Activated CD8-positive, alpha-beta T cell treated with anti-CD3 and anti-CD28 coated beads for 36 hours (primary cell): ENCODE data around the gene ANKRD33. TPM values are rescaled to one million over a fixed set of nuclear protein-coding genes. Genes with fewer than 3 reads are reported as not detected.

ENCODE experiments used
- ATAC-seq: fragments of 200-7000 bp; cut with Tn5 transposase; one replicate; pipeline ENCODE4 v1.10.0; 2021; ENCODE audit warnings: mild to moderate bottlenecking, moderate library complexity
- CTCF ChIA-PET: fragments of 350-600 bp; sonication (Branson Sonifier 250); formaldehyde crosslinking; loops from one replicate; lab custom pipeline; 2021; ENCODE audit warnings: antibody characterized with exemption; lab: Charles Lee
- POLR2A ChIA-PET: fragments of 350-600 bp; sonication (Branson Sonifier 250); formaldehyde crosslinking; loops from one replicate; lab custom pipeline; 2021; ENCODE audit warnings: antibody characterized with exemption; lab: Charles Lee
- DNase-seq: peaks from one replicate; pipeline ENCODE4 v3.0.0-alpha.2; 2020
- H3K27ac Mint-ChIP-seq: one replicate; pipeline ENCODE4 v1.8.0; 2021; ENCODE audit warnings: mild to moderate bottlenecking, mixed read lengths
- H3K27me3 Mint-ChIP-seq: one replicate; pipeline ENCODE4 v1.8.0; 2021; ENCODE audit warnings: mixed read lengths
- H3K36me3 Mint-ChIP-seq: one replicate; pipeline ENCODE4 v1.8.0; 2021; ENCODE audit warnings: low read depth, mixed read lengths
- H3K4me1 Mint-ChIP-seq: one replicate; pipeline ENCODE4 v1.8.0; 2021; ENCODE audit warnings: low read depth, mixed read lengths
- H3K4me3 Mint-ChIP-seq: one replicate; pipeline ENCODE4 v1.8.0; 2021; ENCODE audit warnings: mild to moderate bottlenecking, moderate library complexity, mixed read lengths
- H3K9me3 Mint-ChIP-seq: one replicate; pipeline ENCODE4 v1.8.0; 2021; ENCODE audit warnings: mixed read lengths
- intact Hi-C: fragments of 100-400 bp; cut with micrococcal nuclease; formaldehyde crosslinking; loops from one replicate; pipeline ENCODE4 v1.10.0; 2022
- total RNA-seq, 2 experiments: library from RNA; stranded (reverse); gene quantifications; one replicate each; pipeline ENCODE4 v1.2.3, GENCODE V29; 2021
- TF ChIP-seq, protein P1 (sequence below): fragments of 200-600 bp; IDR thresholded peaks from one replicate; pipeline ENCODE4 v1.8.0; 2022; ENCODE audit warnings: antibody characterized with exemption, mild to moderate bottlenecking

The ANKRD33 gene
- total RNA-seq, 2 experiments from 2014 or later = not detected

DNA sequence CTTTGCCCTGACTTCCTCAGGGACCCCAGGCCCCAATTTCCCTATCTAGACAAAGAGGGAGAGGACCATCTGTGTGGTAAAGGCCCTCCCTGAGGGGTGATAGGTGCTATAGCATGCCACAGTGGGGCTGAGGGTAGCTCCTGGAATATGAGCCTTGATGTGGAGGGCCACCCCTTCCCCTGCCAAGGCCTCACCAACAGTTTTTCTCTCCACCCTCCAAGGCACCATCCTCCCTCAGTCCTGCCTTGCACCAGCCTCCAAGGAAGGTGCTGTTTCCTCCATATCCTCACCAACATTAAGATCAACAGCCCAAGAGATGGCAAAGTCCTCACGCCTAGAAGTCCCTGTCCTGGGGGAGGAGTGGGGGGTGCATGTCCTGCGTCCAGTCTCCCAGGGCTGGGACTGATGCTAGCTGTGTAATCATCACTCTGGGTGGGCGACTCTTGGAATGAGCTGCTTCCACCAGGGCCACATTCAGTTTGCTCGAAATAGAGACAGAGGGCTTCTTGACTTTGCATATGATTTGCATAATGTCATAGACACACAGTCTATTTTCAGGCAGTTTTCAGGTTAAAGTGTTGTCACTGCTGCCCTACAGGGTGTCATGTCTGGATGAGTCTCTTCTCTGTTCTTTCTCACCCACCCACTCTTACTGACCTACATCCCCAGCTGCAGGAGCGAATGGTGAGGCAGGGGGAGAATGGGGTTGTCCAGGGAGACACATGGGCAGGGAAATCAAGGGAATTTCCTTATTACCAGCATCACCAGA is 36.8 kb downstream of the ANKRD33 start:
- ChIA-PET POLR2A (no interaction called here), CTCF (interaction anchor here (1.3 to 2.4 kb wide), 6 partner anchors 10 to 95 kb away, joined by 4 to 16 read pairs (median 10); partner anchors contain the start of gene ACVR1B)
- no peak for DNase-seq
- intact Hi-C loops = no loop called here
- TF ChIP-seq, protein P1, sequence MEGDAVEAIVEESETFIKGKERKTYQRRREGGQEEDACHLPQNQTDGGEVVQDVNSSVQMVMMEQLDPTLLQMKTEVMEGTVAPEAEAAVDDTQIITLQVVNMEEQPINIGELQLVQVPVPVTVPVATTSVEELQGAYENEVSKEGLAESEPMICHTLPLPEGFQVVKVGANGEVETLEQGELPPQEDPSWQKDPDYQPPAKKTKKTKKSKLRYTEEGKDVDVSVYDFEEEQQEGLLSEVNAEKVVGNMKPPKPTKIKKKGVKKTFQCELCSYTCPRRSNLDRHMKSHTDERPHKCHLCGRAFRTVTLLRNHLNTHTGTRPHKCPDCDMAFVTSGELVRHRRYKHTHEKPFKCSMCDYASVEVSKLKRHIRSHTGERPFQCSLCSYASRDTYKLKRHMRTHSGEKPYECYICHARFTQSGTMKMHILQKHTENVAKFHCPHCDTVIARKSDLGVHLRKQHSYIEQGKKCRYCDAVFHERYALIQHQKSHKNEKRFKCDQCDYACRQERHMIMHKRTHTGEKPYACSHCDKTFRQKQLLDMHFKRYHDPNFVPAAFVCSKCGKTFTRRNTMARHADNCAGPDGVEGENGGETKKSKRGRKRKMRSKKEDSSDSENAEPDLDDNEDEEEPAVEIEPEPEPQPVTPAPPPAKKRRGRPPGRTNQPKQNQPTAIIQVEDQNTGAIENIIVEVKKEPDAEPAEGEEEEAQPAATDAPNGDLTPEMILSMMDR = no peak
- Mint-ChIP-seq H3K27ac (no peak overlapping the region), H3K4me1 (peaks cover 6% of the 10 kb centered on the region), H3K4me3 (no peak overlapping the region), H3K27me3 (no peaks in the 10 kb centered on the region), H3K36me3 (no peaks in the 10 kb centered on the region), H3K9me3 (no peaks in the 10 kb centered on the region)
- peak; percentile 37 for ATAC-seq

DNA sequence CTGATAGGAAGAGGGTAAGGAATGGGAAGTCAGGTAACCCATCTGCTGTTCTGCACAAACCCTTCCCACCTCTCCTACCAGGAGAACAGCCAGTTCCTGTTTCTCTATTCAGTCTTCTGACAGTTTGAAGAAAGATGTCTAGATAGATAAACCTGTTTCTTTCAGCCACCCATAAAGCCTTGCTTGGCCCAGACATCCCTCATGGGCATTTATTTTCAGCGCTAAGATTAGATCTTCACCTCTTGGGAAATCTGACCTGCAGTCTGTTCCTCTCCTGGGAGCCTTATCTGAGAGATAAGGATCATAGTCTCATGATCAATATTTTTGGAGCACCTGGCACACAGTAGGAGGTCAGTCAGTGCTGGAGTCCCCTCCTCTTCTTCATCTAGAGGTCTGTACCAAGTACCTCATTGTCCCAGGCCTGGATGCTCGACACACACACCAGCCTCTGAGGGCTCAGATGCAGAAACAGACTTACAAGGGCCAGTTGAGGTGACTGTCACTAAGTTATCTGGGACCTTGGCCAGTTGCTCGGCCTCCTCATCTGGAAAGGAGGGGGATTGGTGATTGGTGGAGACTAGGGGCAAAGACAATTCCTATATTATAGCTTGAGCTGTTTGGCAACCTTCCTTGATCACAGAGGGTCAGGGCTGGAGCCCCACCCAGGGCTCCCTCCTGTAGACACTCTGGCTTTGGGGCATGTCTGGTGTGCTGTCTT is 37.6 kb downstream of the ANKRD33 start:
- no peak overlapping the region for H3K27ac Mint-ChIP-seq
- intact Hi-C loops = loop anchor here (1.0 kb wide), 1 partner anchor 55 kb away; no protein-coding TSS in a partner anchor
- TF ChIP-seq, protein P1 = no peak
- ChIA-PET POLR2A (interaction anchor here (0.8 kb wide), 1 partner anchor 13 kb away, joined by 3 read pairs; no protein-coding TSS in a partner anchor), CTCF (interaction anchor here (0.9 to 2.9 kb wide), 14 partner anchors 25 to 100 kb away, joined by 3 to 46 read pairs (median 4); no protein-coding TSS in a partner anchor)
- ATAC-seq = no peak
- H3K27me3 Mint-ChIP-seq = no peaks in the 10 kb centered on the region
- no peaks in the 10 kb centered on the region for H3K9me3 Mint-ChIP-seq
- no peaks in the 10 kb centered on the region for H3K36me3 Mint-ChIP-seq
- peaks cover 6% of the 10 kb centered on the region for H3K4me1 Mint-ChIP-seq
- DNase-seq = no peak
- H3K4me3 Mint-ChIP-seq = no peak overlapping the region

DNA sequence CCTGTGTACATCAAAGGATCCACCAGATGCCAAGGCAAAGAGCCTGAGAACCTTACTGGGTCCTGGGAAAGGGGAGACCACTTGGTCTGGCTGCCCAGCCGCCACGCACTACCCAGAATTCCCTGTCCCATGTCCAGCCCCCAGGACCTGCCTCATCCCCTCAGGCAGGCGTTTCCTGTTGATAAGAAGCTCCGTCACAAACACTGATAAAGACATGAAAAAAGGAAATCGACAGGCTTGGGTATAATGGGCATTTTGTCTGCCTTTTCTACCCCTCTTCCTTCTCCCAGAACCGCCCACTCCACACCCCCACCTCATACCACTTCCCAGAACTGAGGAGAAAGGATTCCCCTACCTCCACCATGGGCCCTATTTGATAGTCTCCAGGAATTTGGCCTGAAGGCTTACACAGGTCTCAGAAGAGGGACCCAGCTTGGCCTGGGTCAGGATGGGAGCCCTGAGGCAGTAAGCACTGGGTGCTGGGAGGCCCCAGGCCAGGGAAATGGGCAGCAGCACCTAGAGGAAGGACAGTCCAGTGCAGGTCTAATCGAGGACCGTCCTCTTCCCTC is 38.2 kb downstream of the ANKRD33 start:
- intact Hi-C loops = loop anchor here (1.0 kb wide), 1 partner anchor 54 kb away; no protein-coding TSS in a partner anchor
- TF ChIP-seq, protein P1 = no peak
- no peak for ATAC-seq

DNA sequence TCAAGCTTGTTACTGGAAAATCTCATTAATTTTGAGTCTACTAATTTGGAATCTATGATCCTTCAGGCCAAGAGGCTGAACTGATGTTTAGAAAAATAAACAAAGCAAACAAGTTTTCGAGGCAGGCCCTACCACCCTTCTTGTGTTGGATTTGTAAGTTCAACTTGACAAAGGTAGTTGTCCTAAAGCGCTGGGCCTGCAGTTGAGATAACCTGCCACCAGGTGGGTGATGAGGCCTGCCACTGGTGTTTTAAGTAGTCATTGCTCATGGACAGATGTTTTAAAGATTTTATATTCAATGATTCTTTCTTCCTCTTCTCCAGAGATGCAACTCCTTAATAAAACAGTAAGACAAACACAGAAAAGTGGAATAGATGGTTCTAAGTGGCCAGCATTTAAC is 38.8 kb downstream of the ANKRD33 start:
- intact Hi-C loops = loop anchor here (1.0 kb wide), 1 partner anchor 54 kb away; no protein-coding TSS in a partner anchor
- Mint-ChIP-seq H3K36me3 (no peaks in the 10 kb centered on the region), H3K9me3 (no peaks in the 10 kb centered on the region), H3K27me3 (no peaks in the 10 kb centered on the region), H3K4me3 (no peak overlapping the region), H3K4me1 (peaks cover 6% of the 10 kb centered on the region), H3K27ac (no peak overlapping the region)
- POLR2A ChIA-PET = interaction anchor here (0.8 kb wide), 1 partner anchor 11 kb away, joined by 3 read pairs; no protein-coding TSS in a partner anchor
- ATAC-seq (peak; percentile 65), DNase-seq (peak; percentile 82)
- TF ChIP-seq, protein P1 = peak; percentile 58
- CTCF ChIA-PET = interaction anchor here (0.7 to 2.9 kb wide), 24 partner anchors 9 to 195 kb away, joined by 3 to 46 read pairs (median 4); no protein-coding TSS in a partner anchor

More for the DNA sequence above, 38.2 kb downstream of the ANKRD33 start:
- H3K4me3 Mint-ChIP-seq = no peak overlapping the region
- no peaks in the 10 kb centered on the region for H3K27me3 Mint-ChIP-seq
- H3K4me1 Mint-ChIP-seq = peaks cover 6% of the 10 kb centered on the region
- no peaks in the 10 kb centered on the region for H3K36me3 Mint-ChIP-seq
- no peaks in the 10 kb centered on the region for H3K9me3 Mint-ChIP-seq
- H3K27ac Mint-ChIP-seq = no peak overlapping the region
- no peak for DNase-seq
- CTCF ChIA-PET = interaction anchor here (0.7 to 2.9 kb wide), 19 partner anchors 9 to 107 kb away, joined by 3 to 46 read pairs (median 4); no protein-coding TSS in a partner anchor
- POLR2A ChIA-PET = interaction anchor here (0.8 kb wide), 1 partner anchor 12 kb away, joined by 3 read pairs; no protein-coding TSS in a partner anchor
